GM18907 (cell line): Measurements from ENCODE around the gene ZC3H12C.

ENCODE experiments used
- ATAC-seq: cut with Tn5 transposase; IDR thresholded peaks from one replicate; pipeline ENCODE4 v1.9.1; 2021; ENCODE audit warnings: mild to moderate bottlenecking, moderate library complexity; ENCODE audit not compliant: unreplicated experiment

The ZC3H12C gene

GRCh38 chr11:110076371-110076965 lies 16.7 kb upstream of the ZC3H12C start:
- peak; percentile 57 for ATAC-seq

GRCh38 chr11:110077346-110077745 lies 15.8 kb upstream of the ZC3H12C start:
- peak; percentile 25 for ATAC-seq

GRCh38 chr11:110077831-110078325 lies 15.3 kb upstream of the ZC3H12C start:
- ATAC-seq = peak; percentile 94

- no peak for ATAC-seq
Observed at GRCh38 chr11:110078923-110079544, 14.2 kb upstream of the ZC3H12C start.

GRCh38 chr11:110079726-110080125 lies 13.5 kb upstream of the ZC3H12C start:
- no peak for ATAC-seq

- ATAC-seq = no peak
Observed at GRCh38 chr11:110081462-110082376, 11.5 kb upstream of the ZC3H12C start.

GRCh38 chr11:110082899-110083298 lies 10.3 kb upstream of the ZC3H12C start:
- ATAC-seq = no peak

GRCh38 chr11:110085255-110085838 lies 7.8 kb upstream of the ZC3H12C start:
- no peak for ATAC-seq

- no peak for ATAC-seq
Observed at GRCh38 chr11:110086892-110087309, 6.3 kb upstream of the ZC3H12C start.

GRCh38 chr11:110087812-110088534 lies 5.2 kb upstream of the ZC3H12C start:
- no peak for ATAC-seq

- no peak for ATAC-seq
Observed at GRCh38 chr11:110088535-110089344, 4.5 kb upstream of the ZC3H12C start.

GRCh38 chr11:110089617-110090282 lies 3.4 kb upstream of the ZC3H12C start:
- peak; percentile 24 for ATAC-seq

- no peak for ATAC-seq
Observed at GRCh38 chr11:110090466-110091026, 2.6 kb upstream of the ZC3H12C start.

- no peak for ATAC-seq
Observed at GRCh38 chr11:110092111-110092514, 1.1 kb upstream of the ZC3H12C start.

GRCh38 chr11:110093407-110094297 lies 460 bp downstream of the ZC3H12C start:
- peak; percentile 24 for ATAC-seq

GRCh38 chr11:110094298-110095285 lies 1.4 kb downstream of the ZC3H12C start:
- ATAC-seq = no peak

- ATAC-seq = no peak
Observed at GRCh38 chr11:110095554-110095953, 2.4 kb downstream of the ZC3H12C start.
